ENCODE results near the gene RASA1. TPM values are rescaled to one million over a fixed set of nuclear protein-coding genes. Genes with fewer than 3 reads are reported as not detected.

RASA1 gene
- total RNA-seq, 1 donor from 2014 or later: 53.8 TPM

- DNase-seq (ENCODE audit: low read depth): no peak
Measured at GRCh38 chr5:87403899-87404298, 136.2 kb downstream of the RASA1 start.

DNA sequence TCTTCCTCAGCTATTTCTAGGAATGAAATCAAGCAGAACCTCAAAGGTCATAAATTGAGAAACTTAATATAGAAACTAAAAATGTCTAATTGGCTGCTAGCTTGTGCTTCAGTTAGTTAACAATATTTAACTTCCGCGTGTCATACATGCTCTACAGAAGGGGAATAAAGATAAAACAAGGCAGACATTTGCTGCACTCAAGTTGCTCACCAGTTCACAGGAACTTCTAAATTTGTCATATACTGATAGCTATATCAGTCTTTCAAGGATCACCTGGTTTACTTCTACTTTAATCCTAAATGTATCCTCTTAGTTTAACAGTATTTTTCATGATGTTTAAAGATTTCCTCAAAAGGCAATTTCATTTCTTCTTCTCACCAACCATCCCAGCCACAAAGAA lies 136.7 kb downstream of the RASA1 start:
- DNase-seq (ENCODE audit: low read depth): no peak

DNA sequence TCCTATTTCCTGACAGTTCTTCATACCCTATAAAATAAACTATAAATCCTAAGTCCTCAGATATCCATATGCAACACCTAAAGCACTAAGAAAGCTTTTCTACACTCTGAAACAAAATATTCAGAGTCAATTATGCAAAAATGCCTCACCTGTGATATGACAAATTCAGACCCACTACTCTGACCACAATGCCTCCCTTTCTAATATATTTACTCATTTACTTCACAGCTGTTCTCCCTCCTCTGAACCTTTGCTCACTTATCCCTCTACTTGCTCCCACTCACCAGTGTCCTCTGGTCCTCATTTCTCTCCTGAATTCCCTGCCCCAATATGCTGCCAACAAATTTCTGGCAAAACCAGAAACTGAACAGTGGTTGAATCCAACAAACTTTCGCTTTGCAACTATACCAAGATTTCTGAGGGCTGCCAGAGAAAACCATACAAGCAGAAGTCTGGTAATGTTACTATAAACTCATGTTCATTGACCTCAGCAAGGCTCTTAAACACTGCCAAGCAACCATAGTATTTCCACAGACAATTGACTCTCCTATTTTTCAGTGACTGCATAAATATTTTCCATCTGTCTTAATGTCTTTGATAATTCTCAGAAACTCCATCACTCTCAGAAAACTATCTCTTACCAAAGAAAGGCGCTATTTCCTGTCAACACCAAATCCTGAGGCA lies 137.9 kb downstream of the RASA1 start:
- no peak for DNase-seq (ENCODE audit: low read depth)

GRCh38 chr5:87408204-87408603 lies 140.5 kb downstream of the RASA1 start:
- DNase-seq (ENCODE audit: low read depth): no peak

DNA sequence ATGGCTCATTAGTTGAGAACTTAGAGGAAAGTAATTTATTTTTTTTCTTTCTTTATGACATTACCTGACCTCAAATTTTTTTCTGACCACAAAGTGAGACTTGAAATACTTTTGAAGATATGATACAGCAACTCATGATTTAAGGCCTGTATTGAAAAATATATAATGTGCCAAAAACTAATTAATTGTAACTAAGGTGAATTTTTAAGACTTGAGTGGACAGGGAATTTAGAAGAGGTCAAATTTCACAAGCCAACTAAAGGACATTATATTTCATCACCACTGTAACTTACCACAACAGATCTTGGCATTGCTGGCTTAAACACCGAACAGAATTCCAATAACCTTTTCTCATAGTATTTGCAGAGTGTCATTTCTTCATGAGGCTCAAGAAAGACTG lies 143.2 kb downstream of the RASA1 start:
- peak; percentile 77 for DNase-seq (ENCODE audit: low read depth)

- DNase-seq (ENCODE audit: low read depth): no peak
Measured at GRCh38 chr5:87411586-87411972, 143.9 kb downstream of the RASA1 start.

DNA sequence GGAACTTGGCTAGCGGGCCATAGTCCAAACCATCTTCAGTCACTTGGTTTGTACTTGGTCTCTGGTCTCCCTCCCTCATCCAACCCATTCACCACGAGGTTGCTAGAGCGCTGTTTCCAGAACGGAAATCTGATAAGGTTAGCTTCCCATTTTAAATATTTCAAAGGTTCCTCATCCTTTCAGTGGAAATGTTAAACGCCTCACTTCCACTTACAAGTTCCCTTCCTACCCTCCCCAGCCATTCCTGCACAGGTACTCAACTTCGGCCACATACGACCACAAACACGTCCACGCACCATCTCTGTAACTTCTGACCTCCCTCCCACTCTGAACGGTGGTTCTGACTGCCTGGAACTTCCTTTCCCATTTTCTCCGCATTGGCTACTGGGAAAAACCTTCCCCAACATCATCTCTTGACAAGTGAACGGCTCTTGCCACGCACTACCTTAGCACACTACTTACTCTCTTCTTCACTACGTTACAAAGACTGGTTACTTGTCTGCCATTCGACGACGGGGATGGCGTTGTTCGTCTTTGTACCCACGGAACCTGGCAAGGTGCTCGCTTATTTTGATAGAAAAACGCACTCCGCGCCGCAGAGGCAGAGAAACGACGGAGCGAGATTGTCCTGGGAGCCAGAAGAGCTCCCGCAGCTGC lies 144.4 kb downstream of the RASA1 start:
- peak; percentile 39 for DNase-seq (ENCODE audit: low read depth)

GRCh38 chr5:87412630-87413342 lies 145.1 kb downstream of the RASA1 start, which contains the start of gene CCNH:
Gene CCNH, minus strand, starts transcription at chr5:87412930. Its CDS starts 136 bp downstream, at chr5:87412794.
- DNase-seq (ENCODE audit: low read depth): peak; percentile 96

GRCh38 chr5:87413343-87413645 lies 145.6 kb downstream of the RASA1 start:
- no peak for DNase-seq (ENCODE audit: low read depth)

DNA sequence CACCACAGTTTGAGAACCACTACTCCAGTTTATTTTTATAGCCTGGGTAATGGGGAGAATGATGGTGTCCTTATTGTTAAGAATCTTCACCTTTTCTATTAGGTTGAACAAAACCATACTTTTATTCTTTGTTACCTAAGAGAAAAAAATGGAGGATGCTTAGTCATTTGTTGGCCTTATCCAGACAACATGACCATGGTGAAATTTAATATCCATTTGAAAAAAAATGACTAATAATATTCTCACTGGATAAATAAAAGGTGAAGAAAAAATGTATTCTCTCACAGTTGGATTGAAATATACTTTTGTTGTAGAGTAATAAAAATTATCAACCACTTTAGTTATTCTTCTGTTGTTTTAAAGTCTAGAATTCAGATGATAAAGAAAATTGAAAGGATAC lies 150.8 kb downstream of the RASA1 start:
- no peak for DNase-seq (ENCODE audit: low read depth)

DNA sequence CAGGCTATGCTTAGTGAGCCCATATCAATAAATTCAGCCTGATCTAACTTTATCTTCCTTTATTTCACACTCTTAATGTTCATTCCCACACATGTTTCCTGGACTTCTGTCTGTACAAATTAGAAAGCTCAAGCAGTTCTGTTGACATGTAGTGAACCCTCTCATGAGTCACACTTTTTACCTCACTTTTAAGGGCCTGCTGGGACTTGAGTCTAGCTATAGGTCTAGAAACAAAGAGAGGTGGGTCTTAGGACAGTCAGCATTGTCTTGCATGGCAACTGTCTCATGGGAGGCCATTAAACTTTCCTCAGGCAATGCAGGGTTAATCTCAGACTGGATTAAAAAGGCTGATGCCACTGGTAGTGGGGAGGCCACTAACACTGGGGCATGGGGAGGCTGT lies 153.6 kb downstream of the RASA1 start:
- DNase-seq (ENCODE audit: low read depth): no peak

DNA sequence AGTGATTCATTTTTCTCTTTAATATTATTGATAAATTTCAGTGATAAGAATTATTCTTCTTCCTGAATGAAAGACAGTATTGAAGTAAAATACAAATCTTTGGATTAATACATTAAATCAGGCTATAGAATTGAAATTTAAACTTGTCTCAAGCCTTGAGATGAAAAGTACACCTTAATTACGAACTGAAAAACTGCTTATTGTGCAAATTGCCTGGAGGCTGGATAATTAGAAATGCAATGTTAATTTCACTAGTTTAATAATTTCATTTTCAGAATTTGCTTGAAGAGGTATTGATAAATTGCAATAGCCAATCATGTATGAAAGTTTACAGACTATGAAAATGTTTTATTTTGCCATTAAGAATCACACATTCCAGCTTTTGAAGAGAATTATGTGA lies 156.1 kb downstream of the RASA1 start:
- DNase-seq (ENCODE audit: low read depth): no peak

GRCh38 chr5:87430863-87431457 lies 163.3 kb downstream of the RASA1 start:
- no peak for DNase-seq (ENCODE audit: low read depth)

- no peak for DNase-seq (ENCODE audit: low read depth)
Measured at GRCh38 chr5:87432460-87432859, 164.8 kb downstream of the RASA1 start.

GRCh38 chr5:87433945-87434344 lies 166.3 kb downstream of the RASA1 start:
- no peak for DNase-seq (ENCODE audit: low read depth)

GRCh38 chr5:87434461-87434860 lies 166.8 kb downstream of the RASA1 start:
- DNase-seq (ENCODE audit: low read depth): no peak

DNA sequence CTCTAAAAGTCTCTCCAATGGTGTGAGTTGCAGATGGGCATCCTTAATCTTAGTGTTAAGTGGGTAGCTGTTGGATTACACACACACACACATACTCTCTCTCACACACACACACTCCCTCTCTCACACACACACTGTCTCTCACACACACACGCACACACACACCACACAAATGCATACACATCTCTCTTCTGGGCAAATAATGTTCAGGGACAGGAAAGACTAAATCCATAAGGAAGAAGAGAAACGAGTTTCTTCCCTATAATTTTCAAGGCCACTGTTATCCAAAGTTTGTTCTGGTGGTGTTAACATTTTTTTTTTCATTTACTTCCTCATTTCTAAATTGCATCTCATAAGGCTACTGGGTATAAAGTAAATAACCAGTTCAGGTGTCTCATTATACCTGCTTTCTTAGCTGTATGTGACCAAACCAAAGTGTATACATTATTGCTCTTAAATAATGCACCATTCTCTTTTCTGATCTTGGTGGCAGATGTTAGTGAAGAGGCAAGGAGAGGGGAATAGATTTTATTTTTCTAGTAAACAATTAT lies 167.5 kb downstream of the RASA1 start:
- DNase-seq (ENCODE audit: low read depth): no peak

DNA sequence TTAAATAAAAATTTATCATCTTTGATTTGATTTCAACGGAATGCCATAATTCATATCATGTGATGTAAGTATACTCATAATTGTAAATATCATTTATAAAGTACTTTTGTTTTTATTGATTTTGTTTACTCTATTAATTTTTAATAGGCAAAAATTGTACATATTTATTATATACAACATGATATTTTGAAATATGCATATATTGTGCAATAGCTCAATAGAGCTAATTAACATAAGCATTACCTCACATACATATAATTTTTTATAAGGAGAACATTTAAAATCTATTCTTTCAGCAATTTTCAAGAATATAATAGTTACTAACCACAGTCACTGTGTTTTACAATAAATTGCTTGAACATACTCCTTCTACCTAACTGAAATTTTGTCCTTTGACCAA lies 170.0 kb downstream of the RASA1 start:
- no peak for DNase-seq (ENCODE audit: low read depth)

- DNase-seq (ENCODE audit: low read depth): no peak
Measured at GRCh38 chr5:87438231-87438630, 170.5 kb downstream of the RASA1 start.
